COR-L47 (cell line): ENCODE results near the gene ADAMTS6.

Source experiments
- DNase-seq: peaks from one replicate; lab custom pipeline; 2025; lab: John Stamatoyannopoulos, UW

ADAMTS6 gene

DNA sequence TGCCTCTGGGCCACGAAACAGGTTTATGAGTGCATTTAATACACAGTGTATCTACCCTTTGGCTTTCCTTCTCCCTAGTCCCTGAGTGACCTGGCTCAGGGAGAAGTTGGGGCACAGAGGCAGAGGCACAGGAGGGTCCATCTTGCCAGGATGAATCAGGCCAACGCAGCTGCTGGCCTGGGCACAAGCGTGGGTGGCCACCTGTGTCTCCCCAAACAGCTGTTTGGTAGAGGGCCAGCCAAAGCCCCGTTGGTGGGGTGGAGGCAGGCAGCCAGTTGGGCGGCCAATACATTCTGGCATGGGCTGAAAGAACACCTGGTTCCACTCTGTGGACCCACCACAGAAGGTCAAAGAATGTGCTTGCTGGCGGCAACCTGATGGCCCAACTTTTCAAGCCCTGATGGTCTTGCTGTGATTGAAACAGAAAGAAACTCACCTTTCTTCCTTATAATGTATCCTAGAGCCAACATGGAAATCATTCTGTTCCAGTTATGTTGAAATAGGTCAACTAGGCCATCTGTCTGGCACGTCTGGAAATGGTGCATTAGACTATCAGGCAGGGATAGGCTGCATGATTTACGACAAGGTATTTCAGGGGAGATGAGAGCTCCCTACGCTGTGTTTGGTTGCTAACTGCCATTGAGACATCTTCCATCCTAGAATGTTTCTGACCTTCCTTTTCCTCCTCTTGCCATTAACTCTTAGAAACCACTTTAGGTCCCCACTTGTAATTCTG, 337.4 kb downstream of the ADAMTS6 start:
- DNase-seq: no peak

DNA sequence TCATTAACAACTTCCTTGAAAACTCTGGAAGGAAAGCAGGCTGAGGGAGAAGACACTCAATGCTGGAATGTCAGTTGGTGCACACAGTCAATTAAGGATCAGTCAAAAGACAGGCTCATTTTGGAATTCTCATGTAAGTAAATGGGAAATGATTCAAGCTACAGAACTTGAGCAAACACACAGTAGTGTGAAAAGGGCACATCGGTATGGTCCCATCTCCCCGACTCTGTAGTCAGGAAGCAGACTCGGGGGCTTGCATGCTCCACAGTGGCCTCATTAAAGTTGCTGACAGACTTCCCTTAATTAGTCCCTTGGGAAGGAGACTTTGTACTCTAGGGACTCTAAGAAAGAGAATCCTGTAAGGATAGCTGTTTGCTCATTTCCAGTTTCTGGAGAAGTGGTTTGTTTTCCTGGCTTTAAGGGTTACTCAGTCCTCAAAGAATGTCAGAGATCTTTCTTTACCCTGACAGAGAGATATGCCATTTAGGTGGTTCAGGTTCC, 339.2 kb downstream of the ADAMTS6 start:
- DNase-seq: peak; percentile 35

DNA sequence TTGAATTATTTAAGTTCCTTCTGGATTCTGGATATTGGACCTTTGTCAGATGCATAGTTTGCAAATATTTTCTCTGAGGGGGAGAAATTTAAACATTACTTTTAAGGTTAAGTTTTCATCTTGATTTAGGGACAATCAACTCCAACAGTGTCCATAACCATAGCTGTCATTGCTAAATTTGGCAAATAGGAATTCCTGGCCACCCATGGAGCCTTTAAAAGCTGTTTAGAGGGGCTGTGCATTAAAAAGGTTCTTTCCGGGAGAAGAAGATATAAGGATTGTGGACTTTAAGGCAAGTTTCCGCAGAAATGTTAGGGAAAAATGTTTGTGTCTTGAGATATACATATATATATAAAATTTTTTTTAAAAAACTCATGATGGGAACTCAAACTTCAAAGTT, 339.7 kb downstream of the ADAMTS6 start:
- no peak for DNase-seq

DNA sequence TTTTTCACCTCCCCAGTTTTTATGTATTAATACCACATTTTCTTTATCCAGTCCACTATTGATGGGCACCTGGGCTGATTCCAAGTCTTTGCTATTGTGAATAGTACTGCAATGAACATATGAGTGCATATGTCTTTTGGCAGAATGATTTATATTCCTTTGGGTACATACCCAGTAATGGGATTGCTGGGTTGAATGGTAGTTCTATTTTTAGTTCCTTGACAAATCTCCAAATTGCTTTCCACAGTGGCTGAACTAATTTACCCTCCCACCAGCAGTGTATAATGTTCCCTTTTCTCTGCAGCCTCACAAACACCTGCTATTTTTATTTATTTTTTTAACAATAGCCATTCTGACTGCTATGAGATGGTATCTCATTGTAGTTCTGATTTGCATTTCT, 340.2 kb downstream of the ADAMTS6 start:
- peak; percentile 71 for DNase-seq

DNA sequence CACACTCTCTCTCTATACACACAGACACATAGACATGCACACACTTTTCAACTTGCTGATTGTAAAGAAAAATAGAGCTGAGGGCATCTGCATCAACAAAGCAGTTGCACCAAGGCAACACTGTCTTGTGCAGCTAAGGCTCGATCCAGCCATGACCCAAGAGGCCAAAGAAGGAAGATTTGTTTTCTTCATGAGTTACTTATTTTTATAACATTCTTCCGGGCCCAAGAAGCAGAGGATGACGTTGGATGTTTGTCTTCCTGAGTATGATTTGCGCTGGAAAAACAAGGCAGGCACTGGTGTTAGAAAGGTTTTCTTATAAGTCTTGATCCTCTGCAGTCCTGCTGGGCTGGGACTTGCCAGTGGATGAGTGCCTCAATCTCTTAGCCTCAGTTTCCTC, 344.1 kb downstream of the ADAMTS6 start:
- no peak for DNase-seq

DNA sequence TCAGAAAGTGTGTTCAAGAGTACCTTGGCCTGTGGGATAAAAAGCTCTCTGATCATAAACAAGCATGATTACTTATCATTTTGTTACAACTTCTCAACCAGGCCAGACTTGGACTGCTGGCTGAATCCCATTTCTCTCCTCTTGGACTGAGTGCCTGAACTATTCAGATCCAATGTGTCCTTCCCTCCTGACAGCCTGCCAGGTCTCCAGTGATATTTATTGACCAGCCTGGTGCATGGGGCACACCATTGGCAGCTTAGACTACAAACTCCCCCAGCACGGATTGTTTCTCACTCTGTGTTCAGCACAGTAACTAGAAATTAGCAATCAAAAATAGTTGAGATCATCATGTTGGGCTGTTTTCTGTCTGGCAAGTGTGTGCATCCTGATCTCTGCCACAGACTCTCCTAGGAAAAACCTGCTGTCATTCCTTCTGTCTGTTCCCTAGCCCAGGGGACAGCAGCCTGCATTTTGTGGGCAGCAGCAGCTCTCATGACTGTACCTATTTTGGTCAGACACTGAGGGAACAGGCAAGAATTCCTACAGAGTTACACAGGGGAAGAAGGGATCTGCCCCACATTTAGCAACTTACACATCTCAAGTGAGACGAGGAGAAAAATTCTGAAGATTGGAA, 348.1 kb downstream of the ADAMTS6 start:
- no peak for DNase-seq

DNA sequence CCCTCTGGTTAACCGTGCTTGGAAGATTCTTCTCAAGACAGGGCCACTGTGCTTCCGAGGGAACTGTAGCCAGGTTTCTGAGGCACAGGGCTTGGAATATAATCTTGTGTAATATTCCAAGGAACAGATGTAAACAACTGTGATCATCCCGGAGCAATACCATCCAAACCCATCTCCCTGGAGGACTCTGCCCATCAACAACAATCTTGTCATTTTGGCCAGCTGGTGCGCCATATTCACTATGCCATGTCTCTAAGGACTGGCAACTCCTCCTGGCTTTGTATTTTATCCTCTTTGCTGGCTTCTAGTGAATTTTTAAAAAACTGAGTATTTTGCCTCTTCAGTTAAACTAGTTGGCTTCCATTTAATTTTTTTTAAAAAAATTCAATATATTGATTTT, 349.3 kb downstream of the ADAMTS6 start:
- DNase-seq: no peak

DNA sequence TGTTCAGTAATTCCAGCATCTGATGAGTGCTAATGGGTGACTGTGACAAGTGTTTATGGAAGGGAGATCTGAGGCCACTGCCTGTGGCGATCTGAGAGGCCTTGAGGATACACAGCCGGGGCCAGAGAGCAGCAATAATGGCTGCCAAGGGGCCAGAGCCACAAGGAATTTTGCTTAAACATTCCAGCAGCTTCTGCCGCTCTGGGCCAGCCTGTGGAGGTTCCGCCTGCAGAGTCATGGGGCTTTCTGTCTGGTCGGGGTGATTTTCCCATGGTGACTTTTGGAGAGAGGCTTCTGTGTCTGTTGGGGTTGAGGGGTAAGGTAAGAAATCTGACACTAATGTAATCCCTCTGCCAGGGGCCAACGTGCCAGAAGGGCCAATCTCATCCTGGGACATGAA, 353.5 kb downstream of the ADAMTS6 start:
- DNase-seq: no peak

DNA sequence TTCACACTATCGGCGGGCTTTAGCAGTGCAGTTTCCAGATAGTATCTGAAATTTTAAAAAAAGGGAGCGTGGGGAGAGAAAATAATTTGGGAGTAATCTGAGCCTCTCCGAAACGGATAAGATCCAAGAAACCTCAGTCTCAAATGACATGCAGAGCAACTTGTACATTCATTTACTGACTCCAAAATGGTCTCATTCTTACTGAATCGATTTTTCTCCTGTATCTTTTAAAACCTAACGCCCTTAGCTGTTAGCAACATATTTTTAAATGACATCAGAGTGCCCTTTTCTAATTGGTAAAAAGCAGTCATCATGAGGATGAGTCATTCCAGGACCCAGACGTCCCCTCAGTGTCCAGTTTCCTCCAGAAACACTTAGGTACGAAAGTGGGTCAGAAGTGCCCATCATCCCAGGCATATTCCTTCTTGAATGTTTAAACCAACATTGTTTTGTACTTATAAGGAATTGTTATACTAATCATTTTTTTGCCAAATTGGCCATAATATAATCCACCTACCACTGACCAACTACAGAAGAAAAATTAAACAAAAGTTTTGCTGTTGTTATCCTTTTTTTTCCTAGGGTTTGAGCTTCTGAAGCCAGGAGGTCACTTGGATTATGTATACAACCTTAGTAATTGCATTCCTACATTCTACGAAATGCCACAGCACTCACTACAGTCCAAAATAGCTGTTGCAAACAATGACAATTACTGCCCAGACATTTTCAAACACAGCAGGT, 354.4 kb downstream of the ADAMTS6 start:
- no peak for DNase-seq

DNA sequence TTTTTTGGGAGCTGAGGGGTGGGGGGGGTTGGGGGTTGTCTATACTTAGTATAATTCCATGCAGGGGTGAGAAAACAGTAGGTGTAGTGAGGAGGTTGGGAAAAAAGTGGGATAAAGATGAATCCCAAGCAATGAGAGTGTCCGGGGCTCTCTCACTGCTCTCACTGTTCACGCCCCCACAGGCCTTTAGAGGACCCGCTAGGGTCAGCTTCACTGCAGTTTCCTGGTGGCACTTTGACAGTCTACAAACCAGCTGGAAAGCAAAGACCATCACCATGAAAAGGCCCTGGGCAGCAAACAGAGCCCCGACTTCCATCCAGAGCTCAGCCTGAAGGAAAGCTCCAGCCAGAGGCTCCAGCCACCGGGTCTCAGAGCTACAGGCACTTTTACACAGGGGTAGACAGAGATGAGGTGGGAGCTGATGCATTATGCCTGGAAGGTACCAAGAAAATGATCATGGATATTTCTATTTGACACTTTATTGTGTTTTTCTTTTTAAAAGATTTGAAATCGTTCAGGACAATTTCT, 355.1 kb downstream of the ADAMTS6 start:
- peak; percentile 22 for DNase-seq

DNA sequence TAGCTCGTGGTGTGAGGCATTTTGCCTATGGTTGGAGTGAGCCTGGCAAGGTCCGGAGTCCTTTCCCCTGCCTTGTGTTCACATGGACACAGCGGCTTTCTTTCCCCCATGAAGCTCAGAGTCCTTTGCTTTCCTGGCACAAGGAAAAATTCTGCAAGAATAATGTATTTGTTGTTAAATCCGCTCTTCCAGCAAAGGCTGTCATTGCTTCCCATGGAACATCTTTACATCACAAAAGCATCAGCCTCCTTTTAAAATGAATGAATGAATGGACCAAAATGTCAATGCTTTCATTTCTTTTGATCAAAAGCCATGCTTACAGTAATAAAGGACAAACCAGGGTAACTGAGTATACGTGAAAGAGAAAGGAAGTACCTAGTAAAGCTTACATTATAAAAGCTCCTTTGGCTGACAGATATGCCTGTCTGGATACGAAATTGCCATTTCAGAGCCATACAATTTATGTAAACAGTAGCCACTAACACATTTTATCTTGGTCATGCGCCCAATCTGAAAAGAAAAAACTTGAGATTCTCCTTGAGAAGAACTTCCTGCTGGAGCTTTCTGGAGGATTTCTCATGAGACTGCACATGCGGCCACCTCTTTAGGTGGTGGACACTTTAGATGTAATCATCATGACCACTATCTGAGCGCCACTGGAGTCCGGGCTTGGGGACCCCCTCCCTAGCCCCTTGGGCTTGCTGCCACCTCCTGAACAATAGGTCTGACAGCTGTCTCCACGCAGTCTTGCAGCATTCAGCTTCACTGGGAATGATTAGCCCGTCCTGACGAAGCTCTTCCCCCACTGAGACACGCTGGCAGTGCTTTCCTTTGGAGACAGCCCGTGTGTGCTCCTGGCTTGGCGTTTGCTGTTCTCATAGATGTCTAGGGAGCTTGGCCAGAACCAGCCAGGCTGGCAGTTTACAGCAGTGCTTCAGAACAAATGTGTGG, 355.9 kb downstream of the ADAMTS6 start:
- DNase-seq: peak; percentile 88

DNA sequence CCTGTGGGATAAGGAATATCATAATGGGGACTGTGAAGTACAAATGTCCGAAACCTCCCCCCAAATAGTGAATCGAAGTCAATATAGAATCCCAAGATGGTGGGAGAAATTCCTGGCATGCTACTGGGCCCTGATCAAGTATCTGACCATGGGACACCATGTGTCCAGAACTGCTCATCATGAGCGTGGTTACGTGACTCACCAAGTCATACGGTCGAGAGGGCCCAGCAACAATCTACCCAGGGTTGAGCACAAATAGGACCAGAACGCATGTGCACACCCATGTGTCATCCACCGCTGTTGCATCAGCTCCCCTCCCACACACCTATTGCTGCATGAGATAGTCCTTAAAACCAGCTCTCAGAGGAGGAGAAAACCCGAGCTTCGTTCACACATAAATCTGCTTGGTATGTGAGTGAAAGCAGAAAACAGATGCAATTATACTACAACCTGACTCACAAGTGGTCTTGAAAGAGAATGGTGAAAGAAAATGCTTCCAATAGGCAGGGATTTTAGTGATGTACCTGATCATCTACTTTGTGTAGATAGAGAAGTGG, 359.8 kb downstream of the ADAMTS6 start:
- no peak for DNase-seq

DNA sequence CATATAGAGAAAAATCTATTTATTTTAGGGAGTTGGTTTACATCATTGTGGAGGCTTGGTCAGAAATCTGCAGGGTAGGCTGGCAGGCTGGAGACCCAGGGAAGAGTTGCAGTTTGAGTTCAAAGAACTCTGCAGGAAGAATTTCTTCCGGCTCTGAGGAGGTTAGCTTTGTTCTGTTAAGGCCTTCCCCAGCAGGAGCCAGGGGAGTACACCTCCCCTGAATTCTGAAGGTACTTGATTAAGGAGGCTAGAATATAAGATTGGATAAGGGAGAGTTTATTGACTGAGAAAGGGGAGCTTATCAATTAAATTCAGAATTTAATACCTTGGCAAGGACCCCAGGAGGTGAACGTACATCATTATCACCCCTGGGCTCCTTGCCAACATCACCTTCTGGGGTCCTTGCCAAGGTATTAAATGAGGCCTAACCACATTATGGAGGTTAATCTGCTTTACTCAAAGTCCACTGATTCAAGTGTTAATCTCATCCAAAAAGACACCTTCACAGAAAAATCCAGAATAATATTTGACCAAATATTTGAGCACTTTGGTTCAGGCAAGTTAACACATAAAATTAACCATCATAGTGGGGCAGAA, 361.3 kb downstream of the ADAMTS6 start:
- DNase-seq: peak; percentile 90

DNA sequence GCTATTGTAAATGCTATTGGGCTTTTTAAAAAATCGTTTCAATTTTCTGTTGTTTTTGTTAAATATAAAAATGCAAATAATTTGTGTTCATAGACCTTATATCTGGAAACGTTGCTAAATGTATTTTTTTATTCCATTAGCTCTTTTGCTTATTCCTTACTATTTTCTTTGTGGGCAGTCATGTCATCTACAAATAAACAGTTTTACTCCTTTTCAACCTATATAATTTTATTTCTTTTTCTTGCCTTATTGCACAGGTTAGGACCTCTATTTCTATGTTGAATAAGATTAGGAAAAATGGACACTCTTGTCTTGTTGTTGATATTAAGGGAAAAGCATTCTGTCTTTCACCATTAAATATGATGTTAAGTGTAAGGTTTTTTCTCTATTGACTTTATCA, 364.2 kb downstream of the ADAMTS6 start:
- DNase-seq: no peak

DNA sequence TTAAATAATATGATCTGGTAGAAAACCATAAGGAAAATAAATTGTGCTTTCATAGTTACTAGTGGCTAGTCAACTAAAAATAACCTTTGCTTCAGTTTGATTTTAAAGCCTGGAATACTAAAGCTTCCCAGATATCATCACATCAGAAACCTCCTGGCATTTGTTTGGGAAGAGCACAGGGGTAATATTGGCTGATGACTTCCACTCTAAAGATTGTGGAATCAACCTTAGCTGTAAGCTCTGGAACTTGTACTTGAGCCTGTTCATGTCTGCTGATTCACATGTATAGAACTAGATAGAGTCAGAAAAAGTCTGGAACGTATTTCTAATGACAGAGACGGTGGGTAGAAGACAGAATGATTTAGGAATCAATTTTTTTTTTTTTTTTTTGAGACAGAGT, 367.9 kb downstream of the ADAMTS6 start:
- no peak for DNase-seq

DNA sequence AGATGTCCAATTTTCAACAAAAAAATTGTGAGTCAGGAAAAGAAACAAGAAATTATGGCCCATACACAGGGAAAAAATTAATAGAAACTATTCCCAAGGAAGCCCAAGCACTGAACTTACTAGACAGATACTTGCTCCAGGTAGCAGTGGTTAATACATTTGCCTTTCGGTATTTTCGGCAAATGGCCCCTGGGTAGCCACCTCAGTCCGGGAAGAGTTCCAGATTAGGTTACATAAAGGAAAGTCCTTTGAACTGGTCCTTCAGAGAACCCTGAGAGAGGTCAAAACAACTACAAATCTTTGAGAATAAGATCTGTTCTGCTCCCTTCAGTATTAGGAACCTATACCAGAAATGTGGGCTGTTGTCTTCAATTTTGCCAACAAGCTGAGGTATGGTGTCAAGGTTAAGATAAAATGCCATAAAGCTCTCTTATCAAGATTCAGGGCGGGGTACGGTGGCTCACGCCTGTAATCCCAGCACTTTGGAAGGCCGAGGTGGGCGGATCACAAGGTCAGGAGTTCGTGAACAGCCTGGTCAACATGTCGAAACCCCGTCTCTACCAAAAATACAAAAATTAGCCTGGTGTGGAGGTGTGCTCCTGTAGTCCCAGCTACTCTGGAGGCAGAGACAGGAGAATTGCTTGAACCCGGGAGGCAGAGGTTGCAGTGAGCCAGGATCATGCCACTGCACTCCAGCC, 369.6 kb downstream of the ADAMTS6 start:
- no peak for DNase-seq

DNA sequence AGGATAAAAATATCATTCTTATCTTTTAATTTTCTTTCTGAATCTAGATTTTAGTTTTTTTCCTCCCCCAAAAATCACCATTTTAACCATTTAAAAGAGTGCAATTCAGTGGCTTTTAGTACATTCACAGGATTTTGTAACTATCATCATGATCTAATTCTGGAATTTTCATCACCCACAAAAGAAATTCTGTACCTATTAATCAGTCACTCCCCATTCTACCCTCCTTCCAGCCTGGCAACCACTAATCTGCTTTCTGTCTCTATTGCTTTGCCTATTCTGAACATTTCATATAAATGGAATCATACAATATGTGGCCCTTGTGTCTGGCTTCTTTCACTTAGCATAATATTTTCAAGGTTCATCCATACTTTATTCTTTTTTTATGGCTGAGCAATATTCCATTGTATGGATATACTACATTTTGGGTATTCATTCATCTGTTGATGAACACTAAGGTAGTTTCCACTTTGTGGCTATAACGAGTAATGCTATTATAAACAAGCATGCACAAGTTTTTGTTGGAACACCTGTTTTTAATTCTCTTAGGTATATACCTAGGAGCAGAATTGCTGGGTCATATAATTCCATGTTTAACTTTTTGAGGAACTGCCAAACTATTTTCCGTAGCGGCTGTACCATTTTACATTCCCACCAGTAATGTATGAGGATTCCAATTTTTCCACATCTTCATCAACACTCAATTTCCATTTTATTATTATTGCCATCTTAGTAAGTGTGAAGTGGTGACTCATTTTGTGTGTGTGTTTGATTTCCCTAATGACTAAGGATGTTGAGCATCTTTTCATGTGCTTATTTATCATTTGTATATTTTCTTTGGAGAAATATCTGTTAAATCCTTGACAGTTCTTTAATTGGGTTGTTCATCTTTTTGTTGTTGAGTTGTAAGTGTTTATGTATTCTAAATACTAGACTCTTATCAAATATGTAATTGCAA, 372.7 kb downstream of the ADAMTS6 start:
- DNase-seq: no peak

DNA sequence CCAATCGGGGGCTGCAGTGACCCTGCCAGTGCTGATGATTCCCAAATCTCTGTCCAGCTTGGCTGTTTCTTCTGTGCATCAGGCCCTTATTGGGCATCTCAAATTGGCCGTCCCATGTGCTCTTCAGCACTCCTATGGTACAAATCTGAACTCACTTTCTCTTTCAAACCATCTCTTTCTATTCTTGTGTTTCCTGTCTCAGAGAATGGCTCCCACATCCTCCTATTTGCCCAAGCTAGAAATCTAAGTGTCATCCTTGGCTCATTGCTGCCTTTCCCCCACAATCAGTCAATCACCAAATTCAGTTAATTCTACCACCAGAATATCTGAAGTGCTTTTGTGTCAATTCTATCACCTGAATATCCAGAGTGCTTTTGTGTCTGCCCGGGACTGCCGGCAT, 376.4 kb downstream of the ADAMTS6 start:
- DNase-seq: no peak

DNA sequence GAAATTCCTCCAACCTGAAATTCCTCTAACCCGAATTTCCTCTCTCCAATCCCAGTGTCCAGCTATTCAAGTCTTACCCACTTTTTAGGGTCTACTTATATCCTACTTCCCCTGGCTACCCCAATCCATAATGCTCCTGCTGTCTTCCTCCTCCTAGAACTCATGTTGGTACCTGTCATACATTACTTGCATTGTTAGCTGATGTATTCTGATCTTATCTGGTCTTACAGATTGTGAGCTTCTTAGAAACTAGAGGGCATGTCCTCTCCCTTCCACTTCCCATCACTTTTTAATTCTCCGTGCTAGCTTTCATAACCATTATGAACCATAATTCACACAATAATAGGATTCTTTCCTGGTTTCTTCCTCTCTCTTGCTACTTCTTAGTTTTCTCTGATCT, 376.9 kb downstream of the ADAMTS6 start:
- DNase-seq: no peak
